Suprapubic skin (tissue), 4 donors: Measurements from ENCODE around the gene HSPA6. TPM values are rescaled to one million over a fixed set of nuclear protein-coding genes. Genes with fewer than 3 reads are reported as not detected.

Experiments used
- DNase-seq, 2 donors: peaks; one replicate each; pipeline ENCODE4 v3.0.0-alpha.2; 2019; ENCODE audit warnings: low spot score in 2 of 2
- H3K27ac ChIP-seq: fragments of 200-600 bp; sonication (generic); one replicate; pipeline ENCODE4 v1.5.1; 2019
- H3K27me3 ChIP-seq: fragments of 200-600 bp; sonication (generic); one replicate; pipeline ENCODE4 v1.5.1; 2019
- H3K36me3 ChIP-seq: fragments of 200-600 bp; sonication (generic); one replicate; pipeline ENCODE4 v1.5.1; 2019
- H3K4me1 ChIP-seq: fragments of 200-600 bp; sonication (generic); one replicate; pipeline ENCODE4 v1.5.1; 2019
- H3K4me3 ChIP-seq: fragments of 200-600 bp; sonication (generic); one replicate; pipeline ENCODE4 v1.5.1; 2019; ENCODE audit warnings: mild to moderate bottlenecking
- H3K9me3 ChIP-seq: fragments of 200-600 bp; sonication (generic); one replicate; pipeline ENCODE4 v1.5.1; 2019
- CTCF ChIP-seq, 2 donors: fragments of 200-600 bp in 1 of 2; fragments of 450-650 bp in 1 of 2; sonication (generic) in 1 of 2; IDR thresholded peaks; one replicate each; pipeline ENCODE4 v1.5.1; 2016 to 2019; ENCODE audit warnings: antibody characterized with exemption in 2 of 2, mild to moderate bottlenecking in 1 of 2, moderate library complexity in 1 of 2
- EP300 ChIP-seq: sonication (generic); formaldehyde crosslinking; IDR thresholded peaks from one replicate; pipeline ENCODE4 v1.6.1; 2017; ENCODE audit warnings: antibody characterized with exemption
- POLR2A ChIP-seq, 2 donors: fragments of 450-650 bp; IDR thresholded peaks; one replicate each; pipeline ENCODE4 v1.6.1; 2017; ENCODE audit warnings: antibody characterized with exemption in 2 of 2, mild to moderate bottlenecking in 2 of 2, moderate library complexity in 2 of 2
- POLR2AphosphoS5 ChIP-seq, 3 donors: sonication (generic); formaldehyde crosslinking; IDR thresholded peaks; one replicate each; pipeline ENCODE4 v1.6.1; 2017; ENCODE audit warnings: antibody characterized with exemption in 3 of 3
- WGBS: methylation state at CpG from one replicate; pipeline ENCODE4 v1.1.5; 2018; 5-methylcytosine and 5-hydroxymethylcytosine counted together
- total RNA-seq, 4 donors: library from RNA; depleted of rRNA; stranded (reverse); fragments of >200 nt; gene quantifications; one replicate each; pipeline ENCODE4 v1.1.0, GENCODE V29; 2016

The HSPA6 gene
- total RNA-seq, 4 donors from 2014 or later: 3.6 to 8.1 (median 5.3) TPM

DNA sequence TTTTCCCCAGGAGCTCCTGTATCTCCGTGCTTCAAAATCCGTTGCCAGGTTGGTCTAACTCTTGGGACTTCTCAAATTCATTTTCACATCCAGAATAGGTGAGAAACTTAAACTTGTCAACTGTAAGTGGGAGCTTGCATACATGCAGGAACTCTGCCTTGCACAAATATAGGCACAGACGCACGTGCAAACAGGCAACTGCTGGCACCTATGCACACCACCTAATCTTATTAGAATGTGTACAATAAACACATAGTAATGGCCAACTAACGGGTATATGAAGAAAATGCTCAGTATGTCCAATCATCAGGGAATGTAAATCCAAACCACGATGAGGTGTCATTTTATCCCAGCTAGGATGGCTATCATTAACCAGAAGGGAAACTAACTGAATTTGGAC is 41.7 kb upstream of the HSPA6 start:
- Histone ChIP-seq H3K27ac (no peak overlapping the region), H3K27me3 (peaks cover 41% of the 10 kb centered on the region), H3K9me3 (no peaks in the 10 kb centered on the region), H3K4me3 (no peak overlapping the region), H3K4me1 (peaks cover 16% of the 10 kb centered on the region), H3K36me3 (no peaks in the 10 kb centered on the region)
- TF ChIP-seq EP300: no peak
- no peak for TF ChIP-seq POLR2AphosphoS5 (IDR thresholded peaks at IDR 0.05)
- no peak for TF ChIP-seq CTCF (IDR thresholded peaks at IDR 0.05)
- TF ChIP-seq POLR2A (IDR thresholded peaks at IDR 0.05): no peak
- DNase-seq: no peak
- 75% methylated on average over 6 of the region's 6 CpGs for WGBS

DNA sequence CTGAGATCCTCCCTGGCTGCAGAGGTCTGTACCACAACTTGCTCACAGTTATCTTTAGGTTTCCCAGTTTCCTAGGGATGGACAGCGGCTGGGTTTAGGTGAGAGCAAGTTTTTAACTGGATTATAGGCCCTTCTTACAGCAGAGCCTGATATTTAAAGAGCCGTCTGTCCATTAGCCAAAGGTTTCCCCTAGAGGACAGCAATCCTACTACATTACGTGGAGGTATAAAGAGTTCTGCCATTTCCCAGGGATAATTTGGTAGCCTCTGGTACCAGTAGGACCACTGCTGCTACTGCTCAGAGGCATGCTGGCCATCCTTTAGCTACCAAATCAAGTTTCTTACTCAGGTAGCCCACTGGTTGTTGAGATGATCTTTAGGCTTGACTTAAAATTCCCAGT is 41.0 kb upstream of the HSPA6 start:
- peaks cover 41% of the 10 kb centered on the region for H3K27me3 ChIP-seq
- TF ChIP-seq POLR2AphosphoS5 (IDR thresholded peaks at IDR 0.05): no peak
- TF ChIP-seq CTCF (IDR thresholded peaks at IDR 0.05): no peak
- no peak for TF ChIP-seq EP300
- TF ChIP-seq POLR2A (IDR thresholded peaks at IDR 0.05): no peak
- no peak for DNase-seq
- no peak overlapping the region for H3K27ac ChIP-seq
- H3K9me3 ChIP-seq: no peaks in the 10 kb centered on the region
- H3K4me1 ChIP-seq: peaks cover 18% of the 10 kb centered on the region
- no peak overlapping the region for H3K4me3 ChIP-seq
- H3K36me3 ChIP-seq: no peaks in the 10 kb centered on the region
- 87% methylated on average over 3 of the region's 3 CpGs for WGBS

DNA sequence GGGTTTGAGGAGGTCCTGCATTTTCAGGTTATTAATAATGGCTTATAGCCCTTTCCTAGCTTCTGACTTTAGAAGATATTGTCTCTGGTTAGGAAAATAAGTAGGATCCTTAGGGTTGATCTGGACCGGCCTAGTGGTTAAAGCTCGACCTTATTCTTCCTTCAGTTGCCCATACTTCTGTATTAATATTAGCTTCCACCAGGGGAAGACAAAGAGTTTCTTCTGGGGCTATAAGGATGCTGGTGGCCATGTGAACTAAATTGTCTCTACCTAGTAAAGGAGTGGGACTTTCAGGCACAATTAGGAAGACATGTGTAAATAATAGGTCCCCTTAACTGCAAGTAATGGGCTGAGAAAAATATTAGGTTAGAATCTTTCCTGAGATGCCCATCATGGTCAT is 39.7 kb upstream of the HSPA6 start:
- Histone ChIP-seq H3K4me3 (no peak overlapping the region), H3K36me3 (no peaks in the 10 kb centered on the region), H3K27me3 (peaks cover 40% of the 10 kb centered on the region), H3K27ac (no peak overlapping the region), H3K4me1 (peaks cover 18% of the 10 kb centered on the region), H3K9me3 (no peaks in the 10 kb centered on the region)
- no peak for DNase-seq
- WGBS: 90% methylated on average over 2 of the region's 2 CpGs
- TF ChIP-seq CTCF (IDR thresholded peaks at IDR 0.05): peak in 1 of 2 donors; percentile 4
- TF ChIP-seq POLR2AphosphoS5 (IDR thresholded peaks at IDR 0.05): no peak
- no peak for TF ChIP-seq POLR2A (IDR thresholded peaks at IDR 0.05)
- TF ChIP-seq EP300: no peak

GRCh38 chr1:161486806-161487741 is 37.3 kb upstream of the HSPA6 start:
- peak; percentile 58 to 67 for TF ChIP-seq CTCF (IDR thresholded peaks at IDR 0.05)
- TF ChIP-seq POLR2A (IDR thresholded peaks at IDR 0.05): no peak
- H3K4me3 ChIP-seq: no peak overlapping the region
- no peak for DNase-seq

GRCh38 chr1:161491472-161491871 is 32.9 kb upstream of the HSPA6 start:
- Histone ChIP-seq H3K4me1 (peaks cover 12% of the 10 kb centered on the region), H3K36me3 (no peaks in the 10 kb centered on the region), H3K27ac (no peak overlapping the region), H3K4me3 (no peak overlapping the region), H3K9me3 (no peaks in the 10 kb centered on the region), H3K27me3 (peaks cover 40% of the 10 kb centered on the region)
- TF ChIP-seq EP300 (no peak), CTCF (IDR thresholded peaks at IDR 0.05) (no peak), POLR2A (IDR thresholded peaks at IDR 0.05) (no peak), POLR2AphosphoS5 (IDR thresholded peaks at IDR 0.05) (no peak)
- DNase-seq: no peak
- 55% methylated on average over 5 of the region's 5 CpGs for WGBS

More at GRCh38 chr1:161486806-161487741, 37.3 kb upstream of the HSPA6 start:
- Histone ChIP-seq H3K9me3 (no peaks in the 10 kb centered on the region), H3K27me3 (peaks cover 38% of the 10 kb centered on the region), H3K36me3 (no peaks in the 10 kb centered on the region), H3K4me1 (peaks cover 12% of the 10 kb centered on the region), H3K27ac (no peak overlapping the region)
- WGBS: 36% methylated on average over 8 of the region's 8 CpGs
